Astrocyte (in vitro differentiated cells and primary cell): ENCODE measurements around the gene SCUBE1. TPM values are rescaled to one million over a fixed set of nuclear protein-coding genes. Genes with fewer than 3 reads are reported as not detected.
A peak's percentile ranks its signal among the peaks of the same experiment; 100 is the strongest.

ENCODE experiments used
- DNase-seq: peaks from one replicate; pipeline ENCODE4 v3.0.0-alpha.2; 2010; ENCODE audit warnings: low read depth
- FAIRE-seq: peaks from 2 replicates; lab custom pipeline; 2011; peaks lifted over from hg19 to GRCh38; lab: Jason Lieb, UNC
- H2AFZ ChIP-seq: 2 replicates; pipeline ENCODE4 v1.6.0; 2012; ENCODE audit warnings: low read depth, low read length, inconsistent platforms
- H3K27ac ChIP-seq: 2 replicates; pipeline ENCODE4 v1.5.1; 2011; ENCODE audit warnings: low read depth, low read length, inconsistent platforms
- H3K27me3 ChIP-seq: 2 replicates; pipeline ENCODE4 v1.6.0; 2011; ENCODE audit warnings: low read length, inconsistent platforms; ENCODE audit not compliant: insufficient read depth
- H3K36me3 ChIP-seq: 2 replicates; pipeline ENCODE4 v1.5.1; 2011; ENCODE audit warnings: low read length, inconsistent platforms; ENCODE audit not compliant: insufficient read depth
- H3K4me1 ChIP-seq: 2 replicates; pipeline ENCODE4 v1.5.1; 2011; ENCODE audit warnings: low read length, inconsistent platforms; ENCODE audit not compliant: insufficient read depth
- H3K4me2 ChIP-seq: 2 replicates; pipeline ENCODE4 v1.6.0; 2012; ENCODE audit warnings: low read length, inconsistent platforms
- H3K4me3 ChIP-seq: 2 replicates; pipeline ENCODE4 v1.5.1; 2011; ENCODE audit warnings: low read depth, mild to moderate bottlenecking, low read length, inconsistent platforms; ENCODE audit not compliant: insufficient read depth
- H3K79me2 ChIP-seq: 2 replicates; pipeline ENCODE4 v1.6.0; 2012; ENCODE audit warnings: mild to moderate bottlenecking, low read length, inconsistent platforms; ENCODE audit not compliant: insufficient read depth
- H3K9ac ChIP-seq: 2 replicates; pipeline ENCODE4 v1.6.0; 2012; ENCODE audit warnings: mild to moderate bottlenecking, low read length, inconsistent platforms
- H3K9me3 ChIP-seq: 2 replicates; pipeline ENCODE4 v1.5.1; 2012; ENCODE audit warnings: low read depth, mild to moderate bottlenecking, low read length, inconsistent platforms; ENCODE audit not compliant: insufficient read depth
- H4K20me1 ChIP-seq: 2 replicates; pipeline ENCODE4 v1.6.0; 2012; ENCODE audit warnings: low read length, inconsistent platforms; ENCODE audit not compliant: insufficient read depth
- H3K27ac Mint-ChIP-seq: one replicate; pipeline ENCODE4 v1.8.0; 2021; ENCODE audit warnings: mild to moderate bottlenecking, mixed read lengths; ENCODE audit not compliant: unreplicated experiment
- H3K27me3 Mint-ChIP-seq: one replicate; pipeline ENCODE4 v1.8.0; 2021; ENCODE audit warnings: low read depth, mixed read lengths; ENCODE audit not compliant: unreplicated experiment
- H3K36me3 Mint-ChIP-seq: one replicate; pipeline ENCODE4 v1.8.0; 2021; ENCODE audit warnings: low read depth, mixed read lengths; ENCODE audit not compliant: unreplicated experiment
- H3K4me1 Mint-ChIP-seq: one replicate; pipeline ENCODE4 v1.8.0; 2021; ENCODE audit warnings: low read depth, mixed read lengths; ENCODE audit not compliant: unreplicated experiment
- H3K4me3 Mint-ChIP-seq: one replicate; pipeline ENCODE4 v1.8.0; 2021; ENCODE audit warnings: mild to moderate bottlenecking, moderate library complexity, mixed read lengths; ENCODE audit not compliant: unreplicated experiment
- H3K9me3 Mint-ChIP-seq: one replicate; pipeline ENCODE4 v1.8.0; 2021; ENCODE audit warnings: mild to moderate bottlenecking, mixed read lengths; ENCODE audit not compliant: unreplicated experiment
- EZH2 ChIP-seq: IDR thresholded peaks from 2 replicates; pipeline ENCODE4 v1.6.1; 2012; ENCODE audit warnings: mild to moderate bottlenecking, low read length, inconsistent platforms; ENCODE audit not compliant: insufficient read depth
- total RNA-seq: library from RNA; stranded (reverse); gene quantifications from 2 replicates; pipeline ENCODE4 v1.2.1, GENCODE V29; 2021
- TF ChIP-seq, protein P1 (sequence below): IDR thresholded peaks from 2 replicates; pipeline ENCODE4 v1.5.1; 2011; ENCODE audit warnings: low read depth, mild to moderate bottlenecking, inconsistent platforms, low read length, moderate library complexity; ENCODE audit not compliant: insufficient read depth

Gene SCUBE1
- total RNA-seq, 1 donor from 2014 or later: 0.07 TPM

DNA sequence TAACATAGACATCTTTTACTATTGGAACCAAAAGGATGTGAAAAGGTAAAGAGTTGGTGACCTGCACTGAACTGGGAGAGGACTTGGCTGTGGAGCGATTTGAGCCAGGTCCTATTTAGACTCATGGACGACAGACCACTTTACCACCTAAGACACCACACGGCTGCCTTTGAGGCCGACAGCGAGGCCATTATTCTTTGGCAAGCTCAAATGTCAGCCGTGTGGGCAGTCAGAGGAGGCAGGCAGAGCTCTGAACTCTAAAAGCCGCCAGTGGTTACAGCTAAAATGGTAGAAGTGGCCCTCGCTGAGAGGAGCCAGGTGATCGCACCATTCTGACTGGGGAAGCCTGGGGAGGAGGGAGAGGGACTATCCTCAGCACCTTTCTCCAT lies 50.5 kb downstream of the SCUBE1 start:
- no peak overlapping the region for H3K27ac ChIP-seq
- no peaks in the 10 kb centered on the region for H4K20me1 ChIP-seq
- Mint-ChIP-seq H3K4me1 (peaks cover 5% of the 10 kb centered on the region), H3K27me3 (peaks cover 70% of the 10 kb centered on the region), H3K36me3 (no peaks in the 10 kb centered on the region), H3K4me3 (no peak overlapping the region), H3K9me3 (no peaks in the 10 kb centered on the region), H3K27ac (no peak overlapping the region)
- no peak overlapping the region for H3K9ac ChIP-seq
- H3K4me2 ChIP-seq: no peak overlapping the region
- no peak overlapping the region for H3K4me3 ChIP-seq
- H2AFZ ChIP-seq: no peak overlapping the region
- peaks cover 11% of the 10 kb centered on the region for H3K27me3 ChIP-seq
- DNase-seq (no peak), FAIRE-seq (no peak)
- no peaks in the 10 kb centered on the region for H3K9me3 ChIP-seq
- TF ChIP-seq, protein P1, sequence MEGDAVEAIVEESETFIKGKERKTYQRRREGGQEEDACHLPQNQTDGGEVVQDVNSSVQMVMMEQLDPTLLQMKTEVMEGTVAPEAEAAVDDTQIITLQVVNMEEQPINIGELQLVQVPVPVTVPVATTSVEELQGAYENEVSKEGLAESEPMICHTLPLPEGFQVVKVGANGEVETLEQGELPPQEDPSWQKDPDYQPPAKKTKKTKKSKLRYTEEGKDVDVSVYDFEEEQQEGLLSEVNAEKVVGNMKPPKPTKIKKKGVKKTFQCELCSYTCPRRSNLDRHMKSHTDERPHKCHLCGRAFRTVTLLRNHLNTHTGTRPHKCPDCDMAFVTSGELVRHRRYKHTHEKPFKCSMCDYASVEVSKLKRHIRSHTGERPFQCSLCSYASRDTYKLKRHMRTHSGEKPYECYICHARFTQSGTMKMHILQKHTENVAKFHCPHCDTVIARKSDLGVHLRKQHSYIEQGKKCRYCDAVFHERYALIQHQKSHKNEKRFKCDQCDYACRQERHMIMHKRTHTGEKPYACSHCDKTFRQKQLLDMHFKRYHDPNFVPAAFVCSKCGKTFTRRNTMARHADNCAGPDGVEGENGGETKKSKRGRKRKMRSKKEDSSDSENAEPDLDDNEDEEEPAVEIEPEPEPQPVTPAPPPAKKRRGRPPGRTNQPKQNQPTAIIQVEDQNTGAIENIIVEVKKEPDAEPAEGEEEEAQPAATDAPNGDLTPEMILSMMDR: no peak
- TF ChIP-seq EZH2: no peak
- no peaks in the 10 kb centered on the region for H3K36me3 ChIP-seq
- H3K4me1 ChIP-seq: peaks cover 5% of the 10 kb centered on the region
- H3K79me2 ChIP-seq: no peaks in the 10 kb centered on the region

DNA sequence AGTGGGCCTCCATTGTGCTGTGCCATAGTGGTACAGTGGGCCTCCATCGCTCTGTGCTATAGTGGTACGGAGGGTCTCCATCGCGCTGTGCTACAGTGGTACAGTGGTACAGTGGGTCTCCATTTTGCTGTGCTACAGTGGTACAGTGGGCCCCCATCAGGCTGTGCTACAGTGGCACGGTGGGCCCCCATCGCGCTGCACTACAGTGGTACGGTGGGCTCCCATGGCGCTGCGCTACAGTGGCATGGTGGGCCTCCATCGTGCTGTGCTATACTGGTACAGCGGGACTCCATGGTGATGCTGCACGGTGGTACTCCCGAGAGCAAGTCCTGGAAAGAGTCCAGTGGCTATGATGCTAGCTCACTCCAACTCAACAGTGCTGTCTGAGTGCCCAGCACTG lies 51.8 kb downstream of the SCUBE1 start:
- H3K79me2 ChIP-seq: no peaks in the 10 kb centered on the region
- H3K9ac ChIP-seq: no peak overlapping the region
- no peak overlapping the region for H2AFZ ChIP-seq
- H3K9me3 ChIP-seq: no peaks in the 10 kb centered on the region
- H4K20me1 ChIP-seq: no peaks in the 10 kb centered on the region
- no peak for FAIRE-seq
- H3K27ac ChIP-seq: no peak overlapping the region
- H3K4me3 ChIP-seq: no peak overlapping the region
- no peaks in the 10 kb centered on the region for H3K36me3 ChIP-seq
- Mint-ChIP-seq H3K27me3 (peaks cover 72% of the 10 kb centered on the region), H3K36me3 (no peaks in the 10 kb centered on the region), H3K4me3 (no peak overlapping the region), H3K9me3 (no peaks in the 10 kb centered on the region), H3K4me1 (peaks cover 5% of the 10 kb centered on the region), H3K27ac (no peak overlapping the region)
- no peak for DNase-seq
- no peak overlapping the region for H3K4me2 ChIP-seq
- no peak for TF ChIP-seq EZH2
- TF ChIP-seq, protein P1: no peak
- H3K27me3 ChIP-seq: peaks cover 11% of the 10 kb centered on the region
- H3K4me1 ChIP-seq: peaks cover 5% of the 10 kb centered on the region

DNA sequence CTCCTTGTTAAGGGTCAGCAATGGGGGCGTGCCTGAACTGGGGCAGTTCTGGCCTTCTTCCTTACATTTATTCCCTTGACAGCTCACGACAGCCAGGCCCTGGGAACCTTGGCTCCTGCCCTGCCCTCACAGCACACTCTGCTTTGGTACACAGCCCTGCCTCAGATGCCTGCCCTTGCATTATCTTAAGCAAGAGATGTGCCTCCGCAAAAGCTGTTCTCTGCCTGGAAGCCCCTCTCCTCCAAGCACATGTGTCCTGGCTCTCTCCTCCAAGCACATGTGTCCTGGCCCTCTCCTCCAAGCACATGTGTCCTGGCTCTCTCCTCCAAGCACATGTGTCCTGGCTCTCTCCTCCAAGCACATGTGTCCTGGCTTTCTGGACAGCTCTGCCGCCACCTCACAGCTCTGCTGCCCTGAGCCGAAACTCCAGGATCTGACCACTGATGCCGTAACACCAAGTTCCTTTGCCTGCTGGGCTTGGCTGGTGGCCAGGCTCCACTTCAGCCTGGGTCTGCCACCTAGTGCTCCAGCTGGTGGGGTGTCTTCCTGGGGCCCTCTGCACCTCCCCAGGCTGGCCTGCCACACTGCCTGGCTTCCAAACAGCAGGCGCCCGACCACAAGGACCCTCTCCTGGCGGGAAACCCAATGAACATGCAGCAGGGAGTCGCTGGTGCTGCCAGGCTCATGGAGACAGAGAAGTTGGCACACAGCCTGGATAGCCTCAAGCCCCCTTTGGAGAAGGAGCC lies 53.0 kb downstream of the SCUBE1 start:
- Mint-ChIP-seq H3K27ac (no peak overlapping the region), H3K4me3 (no peak overlapping the region), H3K27me3 (peaks cover 73% of the 10 kb centered on the region), H3K4me1 (peaks cover 5% of the 10 kb centered on the region), H3K9me3 (no peaks in the 10 kb centered on the region), H3K36me3 (no peaks in the 10 kb centered on the region)
- Histone ChIP-seq H3K4me2 (peak overlapping the region; percentile 74), H3K4me1 (peaks cover 5% of the 10 kb centered on the region), H2AFZ (peak overlapping the region; percentile 20), H3K79me2 (no peaks in the 10 kb centered on the region), H3K27ac (no peak overlapping the region), H3K27me3 (peaks cover 11% of the 10 kb centered on the region), H3K9ac (no peak overlapping the region), H4K20me1 (no peaks in the 10 kb centered on the region), H3K36me3 (no peaks in the 10 kb centered on the region), H3K9me3 (no peaks in the 10 kb centered on the region), H3K4me3 (no peak overlapping the region)
- FAIRE-seq: no peak
- DNase-seq: no peak
- TF ChIP-seq, protein P1: no peak
- TF ChIP-seq EZH2: no peak
